Mesenchymal stem cell (in vitro differentiated cells and primary cell): ENCODE measurements around the gene KRTAP10-5.
"Not testable (repeated sequence)": the region's sequence is repeated elsewhere in the genome, so short reads cannot be mapped to it uniquely, and the experiment has no call there.

Experiments
- DNase-seq: peaks from one replicate; pipeline ENCODE4 v3.0.0-alpha.2; 2013
- H2AFZ ChIP-seq: one replicate; pipeline ENCODE4 v1.6.1; 2013; ENCODE audit warnings: low read depth, mild to moderate bottlenecking, control low read depth, inconsistent platforms, low read length, moderate library complexity
- H2AK5ac ChIP-seq: 2 replicates; pipeline ENCODE4 v1.6.1; 2013; ENCODE audit warnings: low read length, moderate library complexity, mild to moderate bottlenecking, inconsistent platforms; ENCODE audit not compliant: severe bottlenecking
- H2BK120ac ChIP-seq: one replicate; pipeline ENCODE4 v1.6.1; 2013; ENCODE audit warnings: low read depth, mild to moderate bottlenecking, inconsistent platforms, low read length, moderate library complexity
- H2BK12ac ChIP-seq, 2 experiments: one replicate each; pipeline ENCODE4 v1.6.1; 2013; ENCODE audit warnings: inconsistent platforms in 2 of 2, low read length in 2 of 2, mild to moderate bottlenecking in 2 of 2, moderate library complexity in 2 of 2, control low read depth in 1 of 2
- H2BK15ac ChIP-seq: one replicate; pipeline ENCODE4 v1.6.1; 2013; ENCODE audit warnings: mild to moderate bottlenecking, low read depth, inconsistent platforms; ENCODE audit not compliant: poor library complexity, severe bottlenecking
- H2BK5ac ChIP-seq: 2 replicates; pipeline ENCODE4 v1.6.1; 2013; ENCODE audit warnings: low read depth, mild to moderate bottlenecking, low read length, control low read depth, inconsistent platforms; ENCODE audit not compliant: poor library complexity, severe bottlenecking
- H3K14ac ChIP-seq, 2 experiments: one replicate each; pipeline ENCODE4 v1.6.1; 2013; ENCODE audit warnings: inconsistent platforms in 2 of 2, low read length in 2 of 2, control low read depth in 1 of 2, mild to moderate bottlenecking in 1 of 2, moderate library complexity in 1 of 2
- H3K18ac ChIP-seq, 2 experiments: one replicate each; pipeline ENCODE4 v1.6.1; 2013; ENCODE audit warnings: inconsistent platforms in 2 of 2, low read length in 2 of 2, control low read depth in 1 of 2, low read depth in 1 of 2, mild to moderate bottlenecking in 1 of 2
- H3K23ac ChIP-seq, 2 experiments: one replicate each; pipeline ENCODE4 v1.6.1; 2013; ENCODE audit warnings: inconsistent platforms in 2 of 2, low read length in 2 of 2, mild to moderate bottlenecking in 2 of 2, moderate library complexity in 2 of 2, control low read depth in 1 of 2
- H3K27ac ChIP-seq: 2 replicates; pipeline ENCODE4 v1.5.1; 2013; ENCODE audit warnings: mild to moderate bottlenecking, moderate library complexity, low read length, control low read depth, inconsistent platforms; ENCODE audit not compliant: poor library complexity, severe bottlenecking
- H3K27me3 ChIP-seq, 2 experiments: 2 replicates each; pipeline versions ENCODE4 v1.6.1 to v1.7.0; 2013; ENCODE audit warnings: low read length in 2 of 2, mild to moderate bottlenecking in 2 of 2, moderate library complexity in 2 of 2, control low read depth in 1 of 2, inconsistent platforms in 1 of 2; ENCODE audit not compliant: control insufficient read depth in 1 of 2, insufficient read depth in 1 of 2
- H3K36me3 ChIP-seq, 2 experiments: 2 replicates each; pipeline versions ENCODE4 v1.6.1 to v1.7.0; 2013; ENCODE audit warnings: low read length in 2 of 2, control low read depth in 1 of 2, inconsistent platforms in 1 of 2, low read depth in 1 of 2, mild to moderate bottlenecking in 1 of 2; ENCODE audit not compliant: insufficient read depth in 2 of 2, control insufficient read depth in 1 of 2
- H3K4ac ChIP-seq, 2 experiments: one replicate each; pipeline ENCODE4 v1.6.1; 2013; ENCODE audit warnings: inconsistent platforms in 2 of 2, low read length in 2 of 2, mild to moderate bottlenecking in 2 of 2, moderate library complexity in 2 of 2, control low read depth in 1 of 2, low read depth in 1 of 2
- H3K4me1 ChIP-seq: 2 replicates; pipeline ENCODE4 v1.6.1; 2013; ENCODE audit warnings: low read depth, low read length, control low read depth; ENCODE audit not compliant: control insufficient read depth, insufficient read depth
- H3K4me2 ChIP-seq: 2 replicates; pipeline ENCODE4 v1.6.1; 2013; ENCODE audit warnings: low read length, mild to moderate bottlenecking, inconsistent platforms; ENCODE audit not compliant: poor library complexity, severe bottlenecking
- H3K4me3 ChIP-seq, 2 experiments: 2 replicates each; pipeline versions ENCODE4 v1.5.1 to v1.7.0; 2013; ENCODE audit warnings: low read length in 2 of 2, mild to moderate bottlenecking in 2 of 2, control low read depth in 1 of 2, low read depth in 1 of 2; ENCODE audit not compliant: insufficient read depth in 1 of 2
- H3K79me1 ChIP-seq: replicated peaks from 2 replicates; pipeline ENCODE4 v1.6.1; 2013; ENCODE audit warnings: mild to moderate bottlenecking, control low read depth, low read length, inconsistent platforms; ENCODE audit not compliant: poor library complexity, severe bottlenecking
- H3K9ac ChIP-seq: 2 replicates; pipeline ENCODE4 v1.7.0; 2013; ENCODE audit warnings: mild to moderate bottlenecking, low read length, moderate library complexity
- H3K9me3 ChIP-seq: 2 replicates; pipeline ENCODE4 v1.7.0; 2013; ENCODE audit warnings: mild to moderate bottlenecking, low read length; ENCODE audit not compliant: control insufficient read depth
- H4K8ac ChIP-seq: one replicate; pipeline ENCODE4 v1.6.1; 2013; ENCODE audit warnings: inconsistent platforms, mild to moderate bottlenecking, low read length, moderate library complexity
- H4K91ac ChIP-seq: one replicate; pipeline ENCODE4 v1.6.1; 2013; ENCODE audit warnings: mild to moderate bottlenecking, low read length, inconsistent platforms
- WGBS: methylation state at CpG from one replicate; pipeline ENCODE4 v1.1.7; 2013; ENCODE audit warnings: mixed read lengths; 5-methylcytosine and 5-hydroxymethylcytosine counted together

KRTAP10-5 gene

DNA sequence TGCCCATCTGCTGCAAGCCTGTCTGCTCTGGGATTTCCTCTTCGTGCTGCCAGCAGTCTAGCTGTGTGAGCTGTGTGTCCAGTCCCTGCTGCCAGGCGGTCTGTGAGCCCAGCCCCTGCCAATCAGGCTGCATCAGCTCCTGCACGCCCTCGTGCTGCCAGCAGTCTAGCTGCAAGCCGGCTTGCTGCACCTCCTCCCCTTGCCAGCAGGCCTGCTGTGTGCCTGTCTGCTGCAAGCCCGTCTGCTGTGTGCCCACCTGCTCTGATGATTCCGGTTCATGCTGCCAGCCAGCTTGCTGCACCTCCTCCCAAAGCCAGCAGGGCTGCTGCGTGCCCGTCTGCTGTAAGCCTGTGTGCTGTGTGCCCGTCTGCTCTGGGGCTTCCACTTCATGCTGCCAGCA lies 20.7 kb upstream of the KRTAP10-5 start:
- H3K79me1 ChIP-seq, H3K4me1 ChIP-seq, DNase-seq, H3K27ac ChIP-seq, H3K36me3 ChIP-seq, H3K4ac ChIP-seq, H2AFZ ChIP-seq, H3K9me3 ChIP-seq, H2BK12ac ChIP-seq, H2BK15ac ChIP-seq, H3K18ac ChIP-seq, H4K8ac ChIP-seq, H2BK5ac ChIP-seq, H4K91ac ChIP-seq, H2BK120ac ChIP-seq, H3K4me2 ChIP-seq, H3K14ac ChIP-seq, H3K4me3 ChIP-seq, H3K9ac ChIP-seq, H3K23ac ChIP-seq, H2AK5ac ChIP-seq: not testable (repeated sequence)
- H3K27me3 ChIP-seq: peaks cover 3 to 21% of the 10 kb centered on the region in 2 experiments
- 78% methylated on average over 10 of the region's 10 CpGs for WGBS

GRCh38 chr21:44600118-44600978 lies 19.9 kb upstream of the KRTAP10-5 start, which contains the start of gene KRTAP10-7:
TSS of gene KRTAP10-7 (plus strand) at chr21:44600597. CDS start at chr21:44600622, 25 bp downstream.
- H2BK12ac ChIP-seq, H4K91ac ChIP-seq, H3K4me2 ChIP-seq, H4K8ac ChIP-seq, H2AK5ac ChIP-seq, H3K18ac ChIP-seq, H3K36me3 ChIP-seq, H3K4me1 ChIP-seq, H3K4me3 ChIP-seq, H2BK120ac ChIP-seq, H2AFZ ChIP-seq, H3K27ac ChIP-seq, H3K9me3 ChIP-seq, H3K9ac ChIP-seq, H2BK5ac ChIP-seq, H2BK15ac ChIP-seq, H3K79me1 ChIP-seq, H3K23ac ChIP-seq, H3K4ac ChIP-seq, DNase-seq, H3K14ac ChIP-seq: not testable (repeated sequence)
- WGBS: 83% methylated on average over 20 of the region's 23 CpGs
- H3K27me3 ChIP-seq: peaks cover 3 to 28% of the 10 kb centered on the region in 2 experiments

GRCh38 chr21:44599264-44600029 lies 19.0 kb upstream of the KRTAP10-5 start:
- H3K36me3 ChIP-seq: no peaks in the 10 kb centered on the region
- H2BK5ac ChIP-seq: no peak overlapping the region
- H3K4me3 ChIP-seq: no peak overlapping the region
- no peak overlapping the region for H2AFZ ChIP-seq
- no peak overlapping the region for H3K27ac ChIP-seq
- no peaks in the 10 kb centered on the region for H3K79me1 ChIP-seq
- no peak overlapping the region for H3K4me2 ChIP-seq
- H4K91ac ChIP-seq: no peak overlapping the region
- H2BK12ac ChIP-seq: no peak overlapping the region
- H2BK120ac ChIP-seq: no peak overlapping the region
- no peaks in the 10 kb centered on the region for H3K4me1 ChIP-seq
- no peak overlapping the region for H2BK15ac ChIP-seq
- H3K27me3 ChIP-seq: peaks cover 5 to 32% of the 10 kb centered on the region in 2 experiments
- DNase-seq: no peak
- H3K18ac ChIP-seq: no peak overlapping the region
- no peak overlapping the region for H3K14ac ChIP-seq
- no peak overlapping the region for H2AK5ac ChIP-seq
- no peak overlapping the region for H4K8ac ChIP-seq
- no peak overlapping the region for H3K9ac ChIP-seq
- H3K9me3 ChIP-seq: peaks cover 3% of the 10 kb centered on the region
- WGBS: 92% methylated on average over 8 of the region's 8 CpGs
- H3K4ac ChIP-seq: no peak overlapping the region
- H3K23ac ChIP-seq: no peak overlapping the region

DNA sequence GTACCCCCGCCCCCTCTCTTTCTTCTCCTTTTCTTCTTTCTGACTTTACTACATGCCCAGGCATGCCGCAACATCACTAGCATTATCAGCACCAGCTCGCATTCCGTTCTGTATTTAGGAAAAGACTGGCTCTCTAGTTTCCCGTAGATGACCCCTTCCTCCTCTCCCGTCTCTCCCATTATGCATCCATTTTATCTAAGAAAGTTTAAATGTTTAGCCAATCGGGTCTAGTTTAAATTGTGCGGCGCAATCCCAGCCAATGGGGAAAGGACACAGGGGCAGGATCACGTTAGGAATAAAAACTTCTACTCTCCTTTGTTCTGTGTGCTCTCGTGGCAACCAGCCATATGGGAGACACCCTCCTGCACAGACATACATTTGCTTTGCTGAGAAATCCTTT lies 17.7 kb upstream of the KRTAP10-5 start:
- Histone ChIP-seq H3K9me3 (peaks cover 3% of the 10 kb centered on the region), H2BK12ac (no peak overlapping the region), H3K4me3 (no peak overlapping the region), H3K27ac (no peak overlapping the region), H2BK5ac (no peak overlapping the region), H3K4me1 (no peaks in the 10 kb centered on the region), H2AFZ (no peak overlapping the region), H3K18ac (no peak overlapping the region), H3K4ac (no peak overlapping the region), H4K8ac (no peak overlapping the region), H3K9ac (no peak overlapping the region), H3K36me3 (no peaks in the 10 kb centered on the region), H3K14ac (no peak overlapping the region), H2BK120ac (no peak overlapping the region), H3K23ac (no peak overlapping the region), H3K27me3 (peaks cover 19 to 44% of the 10 kb centered on the region in 2 experiments), H3K79me1 (no peaks in the 10 kb centered on the region), H3K4me2 (no peak overlapping the region), H2BK15ac (no peak overlapping the region), H4K91ac (no peak overlapping the region), H2AK5ac (no peak overlapping the region)
- 63% methylated on average over 11 of the region's 11 CpGs for WGBS
- no peak for DNase-seq
